NCI-H526 treated with DMSO at 0.1 percent for 48 hours (cell line): ENCODE measurements around the gene LRP2.

ENCODE experiments used
- DNase-seq: peaks from one replicate; lab custom pipeline; 2025; lab: John Stamatoyannopoulos, UW

The LRP2 gene

GRCh38 chr2:169240405-169240804 is 121.9 kb downstream of the LRP2 start:
- no peak for DNase-seq

GRCh38 chr2:169237939-169238338 is 124.4 kb downstream of the LRP2 start:
- DNase-seq = no peak

- DNase-seq = no peak
These were observed 125.0 kb downstream of the LRP2 start for GRCh38 chr2:169237286-169237685.

GRCh38 chr2:169232551-169233154 is 129.7 kb downstream of the LRP2 start:
- DNase-seq = no peak

- DNase-seq = no peak
These were observed 132.1 kb downstream of the LRP2 start for GRCh38 chr2:169230204-169230603.

GRCh38 chr2:169229590-169229989 is 132.7 kb downstream of the LRP2 start:
- DNase-seq = no peak

GRCh38 chr2:169225906-169226305 is 136.4 kb downstream of the LRP2 start:
- no peak for DNase-seq

GRCh38 chr2:169225233-169225750 is 137.0 kb downstream of the LRP2 start:
- no peak for DNase-seq

- DNase-seq = no peak
These were observed 139.7 kb downstream of the LRP2 start for GRCh38 chr2:169222665-169223064.

GRCh38 chr2:169221745-169222369 is 140.5 kb downstream of the LRP2 start:
- peak; percentile 53 for DNase-seq

GRCh38 chr2:169210917-169211316 is 151.4 kb downstream of the LRP2 start:
- DNase-seq = no peak

- no peak for DNase-seq
These were observed 154.3 kb downstream of the LRP2 start for GRCh38 chr2:169208026-169208425.

- DNase-seq = no peak
These were observed 157.2 kb downstream of the LRP2 start for GRCh38 chr2:169205176-169205575.

- no peak for DNase-seq
These were observed 158.4 kb downstream of the LRP2 start for GRCh38 chr2:169203952-169204351.

- DNase-seq = no peak
These were observed 161.6 kb downstream of the LRP2 start for GRCh38 chr2:169200756-169201155.

GRCh38 chr2:169193618-169194017 is 168.7 kb downstream of the LRP2 start:
- DNase-seq = no peak

GRCh38 chr2:169190197-169190775 is 172.0 kb downstream of the LRP2 start:
- DNase-seq = no peak

- no peak for DNase-seq
These were observed 173.2 kb downstream of the LRP2 start for GRCh38 chr2:169189132-169189531.

- no peak for DNase-seq
These were observed 176.6 kb downstream of the LRP2 start for GRCh38 chr2:169185711-169186110.

- DNase-seq = no peak
These were observed 178.3 kb downstream of the LRP2 start for GRCh38 chr2:169184074-169184473.

- DNase-seq = no peak
These were observed 179.8 kb downstream of the LRP2 start for GRCh38 chr2:169182573-169182972.

GRCh38 chr2:169178804-169179390 is 183.4 kb downstream of the LRP2 start:
- DNase-seq = no peak

GRCh38 chr2:169178364-169178763 is 184.0 kb downstream of the LRP2 start:
- no peak for DNase-seq
